Prostate gland (tissue), 2 donors: ENCODE data around the gene FBXO33. TPM values are rescaled to one million over a fixed set of nuclear protein-coding genes. Genes with fewer than 3 reads are reported as not detected.

Experiments used
- DNase-seq: peaks from one replicate; pipeline ENCODE4 v3.0.0-alpha.2; 2019; ENCODE audit warnings: low spot score
- H3K27ac ChIP-seq, 2 donors: fragments of 200-600 bp; sonication (generic); 2 replicates each; pipeline ENCODE4 v1.5.1; 2017 to 2019
- H3K27me3 ChIP-seq: fragments of 200-600 bp; sonication (generic); replicated peaks from 2 replicates; pipeline ENCODE4 v1.5.1; 2019; ENCODE audit not compliant: insufficient read depth
- H3K36me3 ChIP-seq, 2 donors: fragments of 200-600 bp; sonication (generic); 1 replicate in 1 of 2; 2 replicates in 1 of 2; pipeline versions ENCODE4 v1.5.1 to v1.8.1; 2017 to 2019
- H3K4me1 ChIP-seq: fragments of 200-600 bp; sonication (generic); replicated peaks from 2 replicates; pipeline ENCODE4 v1.5.1; 2019
- H3K4me3 ChIP-seq, 2 donors: fragments of 200-600 bp; sonication (generic); 2 replicates each; pipeline ENCODE4 v1.5.1; 2017 to 2019
- H3K9me3 ChIP-seq: fragments of 200-600 bp; sonication (generic); 2 replicates; pipeline ENCODE4 v1.5.1; 2017
- POLR2A ChIP-seq: fragments of 450-650 bp; IDR thresholded peaks from one replicate; pipeline ENCODE4 v1.6.1; 2016; ENCODE audit warnings: antibody characterized with exemption, mild to moderate bottlenecking
- POLR2AphosphoS5 ChIP-seq: sonication (generic); formaldehyde crosslinking; IDR thresholded peaks from one replicate; pipeline ENCODE4 v1.6.1; 2017; ENCODE audit warnings: antibody characterized with exemption
- WGBS: methylation state at CpG from one replicate; pipeline ENCODE4 v1.1.5; 2018; 5-methylcytosine and 5-hydroxymethylcytosine counted together
- intact Hi-C: fragments of 100-400 bp; cut with DNase I; formaldehyde crosslinking; loops from one replicate; pipeline ENCODE4 v1.14.2; 2022
- total RNA-seq, 2 donors: library from RNA; depleted of rRNA; stranded (reverse); fragments of >200 nt; gene quantifications; one replicate each; pipeline ENCODE4 v1.1.0, GENCODE V29; 2016
- TF ChIP-seq, protein P1 (sequence below), 4 experiments: fragments of 200-600 bp in 2 of 4; fragments of 450-650 bp in 2 of 4; sonication (generic) in 2 of 4; IDR thresholded peaks; 1 replicate in 3 of 4; 2 replicates in 1 of 4; pipeline ENCODE4 v1.5.1; 2016 to 2019; ENCODE audit warnings: antibody characterized with exemption in 4 of 4, mild to moderate bottlenecking in 2 of 4, moderate library complexity in 2 of 4

The FBXO33 gene
- total RNA-seq, 2 donors from 2014 or later = 15.1 to 17.1 TPM

GRCh38 chr14:39395555-39396254 lies 36.5 kb downstream of the FBXO33 start:
- Histone ChIP-seq H3K27ac (no peak overlapping the region), H3K4me3 (no peak overlapping the region), H3K9me3 (no peaks in the 10 kb centered on the region), H3K36me3 (no peaks in the 10 kb centered on the region), H3K27me3 (no peaks in the 10 kb centered on the region), H3K4me1 (no peaks in the 10 kb centered on the region)
- intact Hi-C loops = no loop called here
- 68% methylated on average over 3 of the region's 4 CpGs for WGBS
- no peak for DNase-seq
- no peak for TF ChIP-seq POLR2AphosphoS5
- TF ChIP-seq, protein P1, sequence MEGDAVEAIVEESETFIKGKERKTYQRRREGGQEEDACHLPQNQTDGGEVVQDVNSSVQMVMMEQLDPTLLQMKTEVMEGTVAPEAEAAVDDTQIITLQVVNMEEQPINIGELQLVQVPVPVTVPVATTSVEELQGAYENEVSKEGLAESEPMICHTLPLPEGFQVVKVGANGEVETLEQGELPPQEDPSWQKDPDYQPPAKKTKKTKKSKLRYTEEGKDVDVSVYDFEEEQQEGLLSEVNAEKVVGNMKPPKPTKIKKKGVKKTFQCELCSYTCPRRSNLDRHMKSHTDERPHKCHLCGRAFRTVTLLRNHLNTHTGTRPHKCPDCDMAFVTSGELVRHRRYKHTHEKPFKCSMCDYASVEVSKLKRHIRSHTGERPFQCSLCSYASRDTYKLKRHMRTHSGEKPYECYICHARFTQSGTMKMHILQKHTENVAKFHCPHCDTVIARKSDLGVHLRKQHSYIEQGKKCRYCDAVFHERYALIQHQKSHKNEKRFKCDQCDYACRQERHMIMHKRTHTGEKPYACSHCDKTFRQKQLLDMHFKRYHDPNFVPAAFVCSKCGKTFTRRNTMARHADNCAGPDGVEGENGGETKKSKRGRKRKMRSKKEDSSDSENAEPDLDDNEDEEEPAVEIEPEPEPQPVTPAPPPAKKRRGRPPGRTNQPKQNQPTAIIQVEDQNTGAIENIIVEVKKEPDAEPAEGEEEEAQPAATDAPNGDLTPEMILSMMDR (IDR thresholded peaks at IDR 0.05) = no peak
- TF ChIP-seq POLR2A = no peak

DNA sequence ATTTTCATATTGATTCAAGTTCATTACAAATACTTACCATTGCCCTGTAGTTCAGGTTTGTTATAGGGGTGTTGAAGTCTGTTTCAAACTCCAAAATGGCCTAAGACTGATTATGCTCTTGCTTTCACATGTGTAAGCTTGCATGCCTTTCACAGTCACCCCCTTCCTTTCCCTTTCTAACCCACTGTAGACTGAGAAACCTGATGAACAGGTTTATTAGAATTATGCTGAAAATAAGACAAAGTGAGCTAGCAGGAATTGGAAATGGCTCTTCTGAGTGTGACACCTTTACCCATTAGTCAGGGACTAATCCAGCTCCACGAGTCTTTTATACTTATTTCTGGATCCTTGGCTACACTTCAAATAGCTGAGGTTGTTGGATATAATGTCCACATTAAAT lies 38.9 kb downstream of the FBXO33 start:
- WGBS = 25% methylated on average over 1 of the region's 1 CpG

GRCh38 chr14:39384177-39384576 lies 48.1 kb downstream of the FBXO33 start:
- intact Hi-C loops = no loop called here
- 84% methylated on average over 4 of the region's 4 CpGs for WGBS
- Histone ChIP-seq H3K9me3 (no peaks in the 10 kb centered on the region), H3K4me1 (no peaks in the 10 kb centered on the region), H3K27ac (no peak overlapping the region), H3K27me3 (no peaks in the 10 kb centered on the region), H3K4me3 (no peak overlapping the region), H3K36me3 (no peaks in the 10 kb centered on the region)
- TF ChIP-seq, protein P1 (IDR thresholded peaks at IDR 0.05) = no peak
- TF ChIP-seq POLR2A (no peak), POLR2AphosphoS5 (no peak)
- no peak for DNase-seq

More for the DNA sequence above, 38.9 kb downstream of the FBXO33 start:
- no peaks in the 10 kb centered on the region for H3K36me3 ChIP-seq
- no peak overlapping the region for H3K4me3 ChIP-seq
- H3K9me3 ChIP-seq = no peaks in the 10 kb centered on the region
- TF ChIP-seq POLR2A (no peak), POLR2AphosphoS5 (no peak)
- no peaks in the 10 kb centered on the region for H3K27me3 ChIP-seq
- no peak for DNase-seq
- intact Hi-C loops = no loop called here
- no peak overlapping the region for H3K27ac ChIP-seq
- H3K4me1 ChIP-seq = no peaks in the 10 kb centered on the region

DNA sequence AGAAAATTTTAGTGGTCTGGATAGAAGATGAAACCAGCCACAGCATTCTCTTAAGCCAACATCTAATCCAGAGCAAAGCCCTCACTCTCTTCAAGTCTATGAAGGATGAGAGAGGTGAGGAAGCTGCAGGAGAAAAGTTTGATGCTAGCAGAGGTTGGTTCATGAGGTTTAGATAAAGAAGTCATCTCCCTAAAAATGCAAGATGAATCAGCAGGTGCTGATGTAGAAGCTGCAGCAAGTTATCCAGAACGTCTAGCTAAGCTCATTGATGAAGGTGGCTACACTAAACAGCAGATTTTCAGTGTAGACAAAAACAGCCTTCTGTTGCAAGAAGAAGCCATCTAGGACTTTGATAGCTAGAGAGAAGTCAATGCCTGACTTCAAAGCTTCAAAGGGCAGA lies 48.5 kb downstream of the FBXO33 start:
- Histone ChIP-seq H3K4me3 (no peak overlapping the region), H3K36me3 (no peaks in the 10 kb centered on the region), H3K27me3 (no peaks in the 10 kb centered on the region), H3K9me3 (no peaks in the 10 kb centered on the region), H3K27ac (no peak overlapping the region), H3K4me1 (no peaks in the 10 kb centered on the region)
- WGBS = 85% methylated on average over 1 of the region's 1 CpG
- no peak for DNase-seq
- intact Hi-C loops = no loop called here
- TF ChIP-seq POLR2A = no peak
- TF ChIP-seq, protein P1 (IDR thresholded peaks at IDR 0.05) = no peak
- TF ChIP-seq POLR2AphosphoS5 = no peak

GRCh38 chr14:39383026-39383660 lies 49.1 kb downstream of the FBXO33 start:
- Histone ChIP-seq H3K4me3 (no peak overlapping the region), H3K36me3 (no peaks in the 10 kb centered on the region), H3K27me3 (no peaks in the 10 kb centered on the region), H3K4me1 (no peaks in the 10 kb centered on the region), H3K27ac (no peak overlapping the region), H3K9me3 (no peaks in the 10 kb centered on the region)
- DNase-seq = no peak
- TF ChIP-seq POLR2A (no peak), POLR2AphosphoS5 (no peak)
- TF ChIP-seq, protein P1 (IDR thresholded peaks at IDR 0.05) = no peak
- 97% methylated on average over 1 of the region's 1 CpG for WGBS
- intact Hi-C loops = no loop called here
